PFSK-1 (cell line): ENCODE results near the gene SESN1.

Experiments
- FOXP2 ChIP-seq: optimal IDR thresholded peaks from 2 replicates; pipeline ENCODE3; 2011; ENCODE audit warnings: borderline replicate concordance, control low read depth, inconsistent platforms; ENCODE audit not compliant: insufficient read depth; ENCODE audit errors: extremely low read length, extremely low read depth
- POLR2AphosphoS5 ChIP-seq: IDR thresholded peaks from 2 replicates; pipeline ENCODE4 v1.6.1; 2012; ENCODE audit warnings: low read depth, mild to moderate bottlenecking, control low read depth, low read length, moderate library complexity
- REST ChIP-seq, 2 experiments: IDR thresholded peaks; 2 replicates each; pipeline versions ENCODE4 v1.6.1 to v1.8.0; 2011 to 2012; ENCODE audit warnings: low read depth in 2 of 2, low read length in 2 of 2, control low read depth in 1 of 2, inconsistent platforms in 1 of 2, mild to moderate bottlenecking in 1 of 2, moderate library complexity in 1 of 2; ENCODE audit not compliant: insufficient read depth in 1 of 2
- SIN3A ChIP-seq: IDR thresholded peaks from 2 replicates; pipeline ENCODE4 v1.6.1; 2012; ENCODE audit warnings: mild to moderate bottlenecking, low read length, moderate library complexity, borderline replicate concordance; ENCODE audit not compliant: insufficient read depth
- TAF1 ChIP-seq: IDR thresholded peaks from 2 replicates; pipeline ENCODE4 v1.6.1; 2012; ENCODE audit warnings: low read length, control low read depth, borderline replicate concordance; ENCODE audit not compliant: insufficient read depth

The SESN1 gene

GRCh38 chr6:109029313-109029712, 65.3 kb downstream of the SESN1 start:
- TF ChIP-seq REST (IDR thresholded peaks at IDR 0.05; ENCODE audit: insufficient read depth in 1 of 2, low read depth in 2 of 2, low read length in 2 of 2) (no peak), FOXP2 (no peak), SIN3A (no peak), POLR2AphosphoS5 (no peak), TAF1 (no peak)

- TF ChIP-seq POLR2AphosphoS5 (no peak), REST (IDR thresholded peaks at IDR 0.05; ENCODE audit: insufficient read depth in 1 of 2, low read depth in 2 of 2, low read length in 2 of 2) (no peak), SIN3A (no peak), TAF1 (no peak), FOXP2 (no peak)
These were observed 66.2 kb downstream of the SESN1 start for GRCh38 chr6:109028439-109028838.

- TF ChIP-seq FOXP2 (no peak), POLR2AphosphoS5 (no peak), REST (IDR thresholded peaks at IDR 0.05; ENCODE audit: insufficient read depth in 1 of 2, low read depth in 2 of 2, low read length in 2 of 2) (no peak), SIN3A (no peak), TAF1 (no peak)
These were observed 66.7 kb downstream of the SESN1 start for GRCh38 chr6:109027964-109028363.

GRCh38 chr6:109025639-109026038, 69.0 kb downstream of the SESN1 start:
- TF ChIP-seq FOXP2 (no peak), REST (IDR thresholded peaks at IDR 0.05; ENCODE audit: insufficient read depth in 1 of 2, low read depth in 2 of 2, low read length in 2 of 2) (no peak), TAF1 (no peak), POLR2AphosphoS5 (no peak), SIN3A (no peak)

GRCh38 chr6:109024784-109025183, 69.9 kb downstream of the SESN1 start:
- TF ChIP-seq POLR2AphosphoS5 (no peak), FOXP2 (no peak), SIN3A (no peak), TAF1 (no peak), REST (IDR thresholded peaks at IDR 0.05; ENCODE audit: insufficient read depth in 1 of 2, low read depth in 2 of 2, low read length in 2 of 2) (no peak)
